Measurements from ENCODE around the gene AXIN2. TPM values are rescaled to one million over a fixed set of nuclear protein-coding genes. Genes with fewer than 3 reads are reported as not detected.
"Not testable (repeated sequence)": the region's sequence is repeated elsewhere in the genome, so short reads cannot be mapped to it uniquely, and the experiment has no call there.

AXIN2 gene
- total and polyA plus RNA-seq, 11 donors, result 5.6 to 24.0 (median 12.9) TPM

- Histone ChIP-seq H3K36me3 (no peaks in the 10 kb centered on the region), H3K27ac (peak overlapping the region in 1 of 12 donors; percentile 33), H3K4me1 (peaks cover 0 to 8% (median 0%) of the 10 kb centered on the region in 12 donors), H3K27me3 (no peaks in the 10 kb centered on the region), H3K9me3 (no peaks in the 10 kb centered on the region), H3K4me3 (no peak overlapping the region)
- intact Hi-C loops (cut with DNase I), result no loop called here
- no peak for TF ChIP-seq CTCF (IDR thresholded peaks at IDR 0.05)
- no peak for TF ChIP-seq POLR2A (IDR thresholded peaks at IDR 0.05)
- peak; percentile 12 to 81 (median 33) for DNase-seq
- 34 to 58% (median 42%) methylated on average over 9 of the region's 9 CpGs for WGBS, 4 donors
- ATAC-seq, result peak; percentile 73 to 90 (median 82)
Observed at GRCh38 chr17:65485388-65486299, 75.8 kb downstream of the AXIN2 start.

DNA sequence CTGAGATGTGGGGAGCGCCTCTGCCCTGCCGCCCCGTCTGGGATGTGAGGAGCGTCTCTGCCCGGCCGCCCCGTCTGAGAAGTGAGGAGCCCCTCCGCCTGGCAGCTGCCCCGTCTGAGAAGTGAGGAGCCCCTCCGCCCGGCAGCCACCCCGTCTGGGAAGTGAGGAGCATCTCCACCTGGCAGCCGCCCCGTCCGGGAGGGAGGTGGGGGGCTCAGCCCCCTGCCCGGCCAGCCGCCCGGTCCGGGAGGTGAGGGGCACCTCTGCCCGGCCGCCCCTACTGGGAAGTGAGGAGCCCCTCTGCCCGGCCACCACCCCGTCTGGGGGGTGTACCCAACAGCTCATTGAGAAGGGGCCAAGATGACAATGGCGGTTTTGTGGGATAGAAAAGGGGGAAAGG lies 77.0 kb downstream of the AXIN2 start:
- H3K36me3 ChIP-seq, H3K27me3 ChIP-seq, DNase-seq, H3K27ac ChIP-seq, H3K4me1 ChIP-seq, H3K9me3 ChIP-seq, H3K4me3 ChIP-seq, ATAC-seq: not testable (repeated sequence)
- WGBS, 4 donors, result 93 to 100% (median 97%) methylated on average over 3 to 22 of the region's 24 CpGs
- intact Hi-C loops (cut with DNase I), result loop anchor here in 1 of 10 donors (5.0 kb wide), 1 partner anchor 48 kb away; no protein-coding TSS in a partner anchor

- no peaks in the 10 kb centered on the region for H3K36me3 ChIP-seq
- H3K9me3 ChIP-seq, result no peaks in the 10 kb centered on the region
- H3K4me1 ChIP-seq, result peaks cover 0 to 8% (median 0%) of the 10 kb centered on the region in 12 donors
- ATAC-seq (no peak), DNase-seq (no peak)
- TF ChIP-seq POLR2A (IDR thresholded peaks at IDR 0.05), result no peak
- no peak for TF ChIP-seq CTCF (IDR thresholded peaks at IDR 0.05)
- no peaks in the 10 kb centered on the region for H3K27me3 ChIP-seq
- intact Hi-C loops (cut with DNase I), result loop anchor here in 1 of 10 donors (5.0 kb wide), 1 partner anchor 49 kb away; no protein-coding TSS in a partner anchor
- 89 to 92% (median 91%) methylated on average over 9 to 10 of the region's 10 CpGs for WGBS, 4 donors
- no peak overlapping the region for H3K4me3 ChIP-seq
- no peak overlapping the region for H3K27ac ChIP-seq
Observed at GRCh38 chr17:65483438-65483837, 78.0 kb downstream of the AXIN2 start.

- Histone ChIP-seq H3K27ac (no peak overlapping the region), H3K9me3 (no peaks in the 10 kb centered on the region), H3K36me3 (no peaks in the 10 kb centered on the region), H3K27me3 (no peaks in the 10 kb centered on the region), H3K4me3 (no peak overlapping the region), H3K4me1 (peaks cover 0 to 8% (median 0%) of the 10 kb centered on the region in 12 donors)
- 65 to 80% (median 69%) methylated on average over 3 of the region's 3 CpGs for WGBS, 4 donors
- no peak for ATAC-seq
- TF ChIP-seq CTCF (IDR thresholded peaks at IDR 0.05) (no peak), POLR2A (IDR thresholded peaks at IDR 0.05) (no peak)
- intact Hi-C loops (cut with DNase I), result loop anchor here in 1 of 10 donors (5.0 kb wide), 1 partner anchor 50 kb away; no protein-coding TSS in a partner anchor
- DNase-seq, result no peak
Observed at GRCh38 chr17:65482201-65482600, 79.2 kb downstream of the AXIN2 start.
